ENCODE results near the gene ZNF827. TPM values are rescaled to one million over a fixed set of nuclear protein-coding genes. Genes with fewer than 3 reads are reported as not detected.

ZNF827 gene
- total RNA-seq, 4 donors from 2014 or later = 3.0 to 11.0 (median 8.8) TPM

GRCh38 chr4:145865274-145865941, 73.2 kb downstream of the ZNF827 start:
- no peaks in the 10 kb centered on the region for H3K36me3 ChIP-seq
- H3K9me3 ChIP-seq = no peaks in the 10 kb centered on the region
- DNase-seq (ENCODE audit: low spot score in 2 of 2) = no peak
- TF ChIP-seq CTCF (IDR thresholded peaks at IDR 0.05) (no peak), POLR2AphosphoS5 (IDR thresholded peaks at IDR 0.05) (no peak), POLR2A (IDR thresholded peaks at IDR 0.05) (no peak), EP300 (IDR thresholded peaks at IDR 0.05) (no peak)
- WGBS = 89% methylated on average over 5 of the region's 5 CpGs
- H3K27ac ChIP-seq = no peak overlapping the region
- H3K27me3 ChIP-seq = no peaks in the 10 kb centered on the region
- H3K4me1 ChIP-seq = peaks cover 4% of the 10 kb centered on the region
- no peak overlapping the region for H3K4me3 ChIP-seq

- Histone ChIP-seq H3K9me3 (no peaks in the 10 kb centered on the region), H3K27me3 (no peaks in the 10 kb centered on the region), H3K4me1 (no peaks in the 10 kb centered on the region), H3K4me3 (no peak overlapping the region), H3K36me3 (no peaks in the 10 kb centered on the region), H3K27ac (no peak overlapping the region)
- DNase-seq (ENCODE audit: low spot score in 2 of 2) = no peak
- TF ChIP-seq EP300 (IDR thresholded peaks at IDR 0.05) (no peak), CTCF (IDR thresholded peaks at IDR 0.05) (no peak), POLR2AphosphoS5 (IDR thresholded peaks at IDR 0.05) (no peak), POLR2A (IDR thresholded peaks at IDR 0.05) (no peak)
- WGBS = 87% methylated on average over 2 of the region's 2 CpGs
Observed at GRCh38 chr4:145863191-145863590, 75.4 kb downstream of the ZNF827 start.

- TF ChIP-seq POLR2AphosphoS5 (IDR thresholded peaks at IDR 0.05) (no peak), CTCF (IDR thresholded peaks at IDR 0.05) (no peak), EP300 (IDR thresholded peaks at IDR 0.05) (no peak), POLR2A (IDR thresholded peaks at IDR 0.05) (no peak)
- Histone ChIP-seq H3K4me3 (no peak overlapping the region), H3K27ac (no peak overlapping the region), H3K36me3 (no peaks in the 10 kb centered on the region), H3K4me1 (no peaks in the 10 kb centered on the region), H3K9me3 (no peaks in the 10 kb centered on the region), H3K27me3 (no peaks in the 10 kb centered on the region)
- DNase-seq (ENCODE audit: low spot score in 2 of 2) = no peak
- WGBS = 59% methylated on average over 16 of the region's 16 CpGs
Observed at GRCh38 chr4:145861336-145862318, 77.0 kb downstream of the ZNF827 start.

DNA sequence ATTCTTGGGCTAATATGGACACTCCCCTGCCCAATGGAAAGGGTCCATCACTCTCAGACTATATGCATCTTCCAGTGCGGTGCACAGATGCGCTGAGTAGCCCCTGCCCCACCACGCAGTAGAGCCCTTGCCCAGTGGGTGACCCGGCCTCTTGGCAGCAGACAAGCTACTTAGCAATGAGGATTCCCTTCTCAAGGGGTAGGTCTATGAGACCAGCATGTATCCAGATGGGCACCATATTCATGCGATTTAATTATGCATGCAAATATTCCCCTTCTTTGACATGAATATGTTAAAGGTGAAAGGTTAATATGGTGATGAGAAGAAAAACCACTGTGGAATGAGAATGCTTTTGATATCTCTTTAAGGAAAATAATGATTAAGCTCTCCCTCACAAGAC, 77.7 kb downstream of the ZNF827 start:
- TF ChIP-seq POLR2A (IDR thresholded peaks at IDR 0.05) (no peak), CTCF (IDR thresholded peaks at IDR 0.05) (no peak), POLR2AphosphoS5 (IDR thresholded peaks at IDR 0.05) (no peak), EP300 (IDR thresholded peaks at IDR 0.05) (no peak)
- WGBS = 91% methylated on average over 5 of the region's 5 CpGs
- no peaks in the 10 kb centered on the region for H3K27me3 ChIP-seq

GRCh38 chr4:145860446-145860845, 78.2 kb downstream of the ZNF827 start:
- TF ChIP-seq EP300 (IDR thresholded peaks at IDR 0.05) (no peak), CTCF (IDR thresholded peaks at IDR 0.05) (no peak)
- no peak overlapping the region for H3K4me3 ChIP-seq
- H3K27me3 ChIP-seq = no peaks in the 10 kb centered on the region
- no peak overlapping the region for H3K27ac ChIP-seq
- 73% methylated on average over 5 of the region's 5 CpGs for WGBS
- no peaks in the 10 kb centered on the region for H3K9me3 ChIP-seq
- DNase-seq (ENCODE audit: low spot score in 2 of 2) = no peak
- H3K4me1 ChIP-seq = no peaks in the 10 kb centered on the region
- H3K36me3 ChIP-seq = no peaks in the 10 kb centered on the region

More for the DNA sequence above, 77.7 kb downstream of the ZNF827 start:
- H3K4me1 ChIP-seq = no peaks in the 10 kb centered on the region
- H3K4me3 ChIP-seq = no peak overlapping the region
- no peaks in the 10 kb centered on the region for H3K36me3 ChIP-seq
- no peak overlapping the region for H3K27ac ChIP-seq
- DNase-seq (ENCODE audit: low spot score in 2 of 2) = no peak
- no peaks in the 10 kb centered on the region for H3K9me3 ChIP-seq
